IPS-18c (cell line): ENCODE data around the gene CACNA2D2.
A peak's percentile ranks its signal among the peaks of the same experiment; 100 is the strongest.

ENCODE experiments used
- H3K4me3 ChIP-seq: 2 replicates; pipeline ENCODE4 v1.7.0; 2013; ENCODE audit warnings: low read depth, mild to moderate bottlenecking, low read length, moderate library complexity; ENCODE audit not compliant: insufficient read depth
- H3K9me3 ChIP-seq: one replicate; pipeline ENCODE4 v1.6.1; 2013; ENCODE audit warnings: mild to moderate bottlenecking, low read length, moderate library complexity; ENCODE audit not compliant: control insufficient read depth, insufficient read depth

Gene CACNA2D2

GRCh38 chr3:50503504-50504342, at the start of gene CACNA2D2:
Gene CACNA2D2 (minus strand): TSS chr3:50503634. CDS start chr3:50503423, 211 bp downstream.
- no peaks in the 10 kb centered on the region for H3K9me3 ChIP-seq
- H3K4me3 ChIP-seq = peak within 1 kb of the TSS; percentile 77

DNA sequence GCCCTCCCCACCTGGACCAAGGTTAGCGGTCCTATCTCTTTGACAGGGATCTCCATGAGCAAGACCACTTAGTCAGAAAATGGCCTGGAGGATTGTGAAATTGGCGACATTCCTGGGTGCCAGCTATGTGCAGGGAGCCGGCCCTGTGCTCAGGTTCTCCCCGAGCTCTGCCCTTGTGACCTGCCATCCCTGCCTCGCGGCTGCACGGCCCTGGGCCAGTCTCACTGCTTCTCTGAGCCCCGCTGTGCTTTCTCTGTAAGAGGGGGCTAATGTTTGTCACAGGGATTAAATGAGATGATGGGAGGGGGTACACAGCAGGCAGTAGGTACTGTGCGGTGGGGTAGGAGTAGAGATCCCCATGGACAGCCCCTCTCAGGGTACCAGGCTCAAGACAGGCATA, 49.2 kb upstream of the CACNA2D2 start:
- no peak overlapping the region for H3K4me3 ChIP-seq
- H3K9me3 ChIP-seq = no peaks in the 10 kb centered on the region

- Histone ChIP-seq H3K4me3 (no peak overlapping the region), H3K9me3 (no peaks in the 10 kb centered on the region)
Measured at GRCh38 chr3:50551681-50552435, 48.4 kb upstream of the CACNA2D2 start.

DNA sequence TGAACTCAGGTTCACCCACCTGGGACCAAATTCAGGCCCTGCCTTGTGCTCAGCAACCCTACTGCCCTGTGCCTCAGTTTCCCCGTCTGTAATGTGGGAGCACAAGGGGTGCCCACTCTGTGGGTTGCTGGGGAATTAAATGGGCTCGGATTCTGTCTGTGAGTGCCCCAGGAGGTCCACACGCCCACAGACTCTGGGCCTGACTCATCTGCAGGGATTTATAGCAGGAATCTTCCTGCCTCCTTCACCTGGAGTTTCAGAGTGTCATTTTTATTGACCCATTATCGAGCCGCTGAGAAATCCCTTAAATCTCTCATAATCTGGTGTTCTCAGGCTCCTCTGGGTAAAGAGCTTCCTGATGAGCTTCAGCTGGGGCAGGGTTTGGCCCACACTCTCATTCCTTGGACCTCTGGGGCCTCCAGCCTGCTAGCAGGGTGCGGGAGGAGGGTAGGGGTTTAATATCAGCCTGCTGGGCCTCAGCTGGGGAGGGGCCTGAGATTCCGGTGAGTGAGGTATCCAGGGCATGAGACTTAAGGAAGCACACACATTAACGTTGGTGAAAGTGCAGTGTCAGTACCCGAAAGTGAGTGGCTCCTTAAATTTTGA, 47.7 kb upstream of the CACNA2D2 start:
- Histone ChIP-seq H3K4me3 (no peak overlapping the region), H3K9me3 (no peaks in the 10 kb centered on the region)

- Histone ChIP-seq H3K9me3 (no peaks in the 10 kb centered on the region), H3K4me3 (no peak overlapping the region)
Measured at GRCh38 chr3:50550079-50550736, 46.8 kb upstream of the CACNA2D2 start.

DNA sequence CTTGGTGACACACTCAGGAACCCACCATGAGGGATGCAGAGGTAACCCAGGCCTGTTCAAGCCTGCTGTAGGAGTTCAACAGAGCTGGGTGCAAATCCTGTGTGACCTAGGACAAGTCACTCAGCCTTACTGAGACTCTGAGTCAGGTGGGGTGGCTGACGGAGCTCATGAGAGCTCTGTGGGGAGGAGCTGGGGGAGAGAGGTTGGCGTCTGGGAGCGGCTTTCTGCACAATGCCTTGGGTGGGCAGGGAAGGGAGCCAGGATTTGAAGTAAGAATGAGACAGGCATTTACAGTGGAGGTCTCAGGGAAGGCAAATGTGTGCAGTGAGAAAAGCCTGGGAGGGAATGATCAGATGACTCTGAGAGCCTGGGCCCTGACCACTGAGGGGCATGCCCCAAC, 45.8 kb upstream of the CACNA2D2 start:
- H3K9me3 ChIP-seq = no peaks in the 10 kb centered on the region
- no peak overlapping the region for H3K4me3 ChIP-seq

DNA sequence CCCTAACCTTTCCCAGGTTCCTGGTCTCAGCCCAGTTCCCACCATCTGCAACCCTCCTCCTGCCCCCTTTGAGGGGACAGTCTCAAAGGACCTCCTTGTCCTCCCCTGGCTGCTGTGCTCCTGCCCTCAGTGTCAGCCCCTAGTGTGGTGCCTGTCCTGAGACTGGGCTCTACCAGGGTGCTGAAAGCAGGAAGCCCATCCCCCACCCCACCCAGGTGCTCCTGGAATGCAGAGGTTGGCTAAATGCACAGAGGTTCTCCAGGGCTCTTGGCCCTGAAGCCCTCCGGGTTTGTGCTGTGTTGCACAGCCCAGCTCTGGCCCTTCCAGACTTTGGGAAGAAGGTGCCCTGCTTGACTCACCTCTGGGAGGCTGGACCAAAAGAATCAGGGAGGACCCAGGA, 42.3 kb upstream of the CACNA2D2 start:
- no peak overlapping the region for H3K4me3 ChIP-seq

GRCh38 chr3:50542177-50543034, 39.0 kb upstream of the CACNA2D2 start:
- H3K4me3 ChIP-seq = no peak overlapping the region
- peaks cover 5% of the 10 kb centered on the region for H3K9me3 ChIP-seq

More for the DNA sequence above, 42.3 kb upstream of the CACNA2D2 start:
- no peaks in the 10 kb centered on the region for H3K9me3 ChIP-seq

DNA sequence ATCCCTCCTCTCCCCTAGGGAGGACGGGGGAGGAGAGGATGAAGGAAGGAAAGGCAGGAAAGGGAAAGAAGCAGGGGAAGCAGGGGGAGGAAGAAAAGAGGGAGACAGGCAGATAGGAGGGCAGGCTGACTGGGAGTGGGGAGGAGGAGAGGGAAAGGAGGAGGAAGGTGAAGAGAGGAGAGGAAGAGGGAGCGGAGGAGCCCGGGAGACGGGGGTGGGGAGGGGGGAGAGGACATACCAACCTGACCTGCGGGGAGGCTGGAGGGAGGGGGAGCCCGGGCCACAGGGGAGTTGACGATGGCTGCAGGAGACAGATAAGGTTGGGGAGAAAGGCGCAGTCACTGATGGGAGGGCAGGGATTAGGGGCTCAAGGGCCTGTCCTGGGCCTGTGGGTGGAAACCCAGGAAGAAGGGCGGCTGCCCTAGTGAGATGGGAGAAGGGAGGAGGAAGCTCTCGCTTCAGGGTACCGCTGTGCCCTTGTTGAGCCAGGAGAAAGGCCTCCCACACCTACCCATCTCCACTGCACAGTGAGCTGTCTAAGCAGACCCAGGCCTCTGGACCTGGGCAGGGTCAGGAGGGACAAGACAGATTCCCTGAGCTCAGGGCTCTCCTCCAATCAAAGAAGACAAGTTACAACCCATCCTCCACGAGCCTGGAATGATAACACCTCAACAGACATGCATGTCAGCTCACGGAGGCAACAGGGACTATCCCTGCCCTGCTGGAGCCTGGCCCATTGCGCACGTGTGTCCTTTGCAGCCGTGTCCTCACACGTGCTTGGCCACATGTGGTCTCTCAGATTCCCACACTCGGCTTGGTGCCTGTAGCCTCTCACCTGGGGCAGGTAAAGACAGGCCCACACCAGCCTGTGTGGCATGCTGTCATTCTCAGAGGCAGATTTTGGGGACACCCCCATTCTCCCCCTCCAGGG, 36.2 kb upstream of the CACNA2D2 start:
- peaks cover 5% of the 10 kb centered on the region for H3K9me3 ChIP-seq
- 0 out of 2 replicates have a peak overlapping the region, but pooled peaks have one; percentile 20 for H3K4me3 ChIP-seq

DNA sequence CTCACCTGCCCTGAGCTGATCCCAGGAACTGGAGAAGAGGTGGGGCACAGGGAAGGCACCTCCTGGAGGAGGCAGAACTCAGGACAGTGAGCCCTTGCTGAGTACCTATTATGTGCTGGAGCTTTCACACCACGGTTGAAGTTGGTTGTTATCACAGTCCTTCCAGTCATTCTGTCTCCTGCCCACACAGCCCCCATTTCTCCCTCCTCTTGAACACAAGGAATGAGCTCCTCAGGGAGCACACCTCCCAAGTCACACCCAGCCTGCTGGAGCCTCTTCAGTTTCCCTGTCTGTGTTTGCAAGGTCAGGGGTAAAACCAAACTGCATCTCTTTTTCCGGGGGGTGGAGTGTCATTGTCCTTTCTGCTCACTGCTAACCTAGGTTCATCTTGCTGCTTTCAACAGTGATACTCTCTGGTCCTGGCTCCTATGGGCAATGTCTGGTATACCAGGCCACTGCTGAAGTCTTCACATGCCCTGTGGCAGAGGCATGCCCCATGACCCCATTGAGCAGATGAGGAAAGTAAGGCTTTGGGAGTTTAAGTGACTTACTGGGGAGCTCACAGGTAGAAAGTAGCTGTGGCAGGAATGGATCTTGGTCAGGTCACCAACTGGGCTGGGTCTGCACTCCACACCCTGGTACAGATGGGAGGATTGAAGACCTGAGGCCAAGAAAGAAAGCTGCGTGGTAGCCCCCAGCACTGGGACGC, 34.1 kb upstream of the CACNA2D2 start:
- H3K4me3 ChIP-seq = no peak overlapping the region
- peaks cover 5% of the 10 kb centered on the region for H3K9me3 ChIP-seq

DNA sequence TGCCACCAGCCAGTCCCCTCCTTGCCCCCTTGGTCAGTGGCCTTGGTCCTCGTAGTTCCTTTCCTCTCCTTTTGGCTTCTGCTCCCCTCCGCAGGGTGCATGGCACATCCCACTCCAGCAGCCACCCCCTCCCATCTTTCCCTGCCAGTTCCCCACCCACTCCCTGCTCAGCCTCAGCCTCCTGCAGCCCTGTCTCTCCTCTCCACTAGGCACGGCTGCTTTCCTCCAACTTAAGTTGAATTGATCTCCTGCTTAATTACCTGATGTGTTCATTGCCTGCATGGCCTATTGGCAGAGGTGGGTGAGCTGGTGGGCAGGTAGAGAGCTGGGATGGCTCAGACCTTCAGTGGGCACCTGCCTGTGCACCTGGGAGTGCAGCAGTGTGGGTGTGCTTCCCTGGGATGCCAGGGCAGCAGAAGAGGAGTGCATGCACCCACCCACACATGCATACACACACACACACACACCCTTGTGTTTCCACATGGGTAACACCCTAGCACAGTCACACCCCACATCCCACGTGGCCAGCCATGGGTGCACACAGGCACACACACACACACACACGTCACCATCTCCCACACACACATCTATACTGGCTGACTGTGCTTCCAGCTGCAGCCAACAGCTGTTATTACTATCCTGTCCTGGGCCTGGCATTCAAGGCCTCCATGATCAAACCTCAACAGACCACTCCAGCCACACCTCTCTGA, 33.2 kb upstream of the CACNA2D2 start:
- no peak overlapping the region for H3K4me3 ChIP-seq
- H3K9me3 ChIP-seq = peaks cover 5% of the 10 kb centered on the region

DNA sequence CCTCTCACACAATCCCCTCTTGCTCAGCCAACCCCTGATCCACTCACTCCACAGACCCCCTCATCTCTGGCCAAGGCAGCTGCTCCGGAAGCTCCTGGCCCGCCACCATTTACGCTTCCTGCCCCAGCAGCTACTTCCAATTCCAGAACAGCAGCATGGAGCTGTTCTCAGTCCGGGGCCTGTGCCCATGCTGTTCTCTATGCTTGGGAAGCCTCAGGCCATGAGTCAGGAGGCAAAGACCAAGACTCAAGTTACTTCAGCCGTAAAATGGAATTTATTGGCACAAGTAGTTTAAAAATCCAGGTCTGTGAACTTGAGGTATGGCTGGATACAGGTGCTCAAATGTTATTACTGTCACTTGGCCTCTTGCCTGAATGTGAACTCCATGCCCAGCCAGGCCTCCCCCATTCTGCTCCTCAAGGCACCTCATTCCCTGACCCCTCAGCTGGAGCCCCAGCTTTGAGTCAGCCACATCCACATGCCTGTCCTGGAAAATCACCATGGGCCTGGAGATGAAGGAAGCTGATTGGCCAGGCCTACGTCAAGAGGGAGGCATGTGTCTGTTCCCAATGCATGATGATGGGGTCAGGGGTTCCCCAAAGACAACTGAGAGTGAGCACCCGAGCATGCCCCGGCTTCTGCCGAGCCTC, 31.4 kb upstream of the CACNA2D2 start:
- no peak overlapping the region for H3K4me3 ChIP-seq
- peaks cover 5% of the 10 kb centered on the region for H3K9me3 ChIP-seq

DNA sequence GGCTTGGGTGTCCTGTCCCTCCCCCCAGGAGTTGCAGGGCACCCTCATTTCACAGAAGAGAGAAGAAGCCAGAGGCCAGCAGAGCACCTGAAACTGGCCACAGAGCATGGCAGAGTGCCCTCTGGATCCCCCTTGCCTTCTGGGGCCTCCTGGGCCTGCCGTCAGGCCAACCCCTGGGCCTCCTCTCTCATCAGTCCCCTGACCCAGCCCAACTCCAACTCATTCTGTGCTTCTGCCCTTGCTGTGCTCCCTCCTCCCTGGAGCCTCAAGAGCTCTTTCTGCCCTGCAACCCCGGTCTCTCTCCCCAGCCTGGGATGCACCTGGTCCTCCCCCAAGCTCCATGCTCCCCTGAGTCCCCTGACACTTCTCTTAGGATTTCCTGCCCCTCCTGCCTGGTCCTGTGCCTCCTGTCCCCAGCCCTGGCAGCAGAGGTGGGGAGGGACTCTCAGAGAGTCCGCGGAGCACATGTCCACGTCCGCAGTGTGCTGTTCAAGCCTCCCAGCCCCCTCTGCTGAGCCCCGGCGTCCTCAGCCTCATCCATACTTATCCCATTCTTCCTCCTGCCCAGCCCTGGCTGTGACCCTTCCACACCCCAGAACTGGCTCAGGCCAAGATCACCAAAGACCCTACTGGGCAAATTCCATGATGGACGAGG, 30.5 kb upstream of the CACNA2D2 start:
- H3K9me3 ChIP-seq = peaks cover 2% of the 10 kb centered on the region

DNA sequence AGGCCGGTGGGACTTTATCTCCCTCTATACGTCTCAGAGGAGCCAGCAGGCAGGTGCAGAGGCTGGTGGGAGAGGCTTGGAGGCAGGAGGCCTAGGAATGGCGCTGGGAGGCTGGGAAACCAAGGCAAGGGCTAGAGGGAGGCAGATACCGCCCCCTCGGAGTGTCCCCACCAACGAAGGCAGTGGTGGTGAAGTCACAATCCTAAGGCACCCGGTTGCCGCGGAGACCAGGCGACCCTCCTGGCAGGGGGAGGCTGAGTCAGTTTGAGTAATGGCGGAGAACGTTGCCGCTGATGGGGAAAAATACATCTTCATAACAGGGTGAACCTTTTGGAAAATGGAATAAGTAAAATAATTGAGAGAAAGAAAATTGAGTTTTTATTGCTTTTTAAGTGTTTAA, 29.9 kb upstream of the CACNA2D2 start:
- peaks cover 2% of the 10 kb centered on the region for H3K9me3 ChIP-seq

More for the DNA sequence above, 30.5 kb upstream of the CACNA2D2 start:
- no peak overlapping the region; the same call in 1 of the 2 replicates for H3K4me3 ChIP-seq

More for the DNA sequence above, 29.9 kb upstream of the CACNA2D2 start:
- no peak overlapping the region for H3K4me3 ChIP-seq
